B cell (primary cell): ENCODE measurements around the gene MED16. TPM values are rescaled to one million over a fixed set of nuclear protein-coding genes. Genes with fewer than 3 reads are reported as not detected.

Experiments used
- ATAC-seq: fragments of 200-7000 bp; cut with Tn5 transposase; one replicate; pipeline ENCODE4 v1.10.0; 2021; ENCODE audit warnings: low read depth, mild to moderate bottlenecking, moderate number of reproducible peaks, moderate library complexity
- CTCF ChIA-PET: fragments of 350-600 bp; sonication (Branson Sonifier 250); formaldehyde crosslinking; loops from one replicate; lab custom pipeline; 2021; ENCODE audit warnings: antibody characterized with exemption, inconsistent platforms; lab: Charles Lee
- POLR2A ChIA-PET: fragments of 350-600 bp; sonication (Branson Sonifier 250); formaldehyde crosslinking; loops from one replicate; lab custom pipeline; 2021; ENCODE audit warnings: antibody characterized with exemption; lab: Charles Lee
- DNase-seq: peaks from one replicate; pipeline ENCODE4 v3.0.0; 2013
- H2AFZ ChIP-seq: 2 replicates; pipeline ENCODE4 v1.6.1; 2012; ENCODE audit warnings: mild to moderate bottlenecking, low read depth, low read length; ENCODE audit not compliant: insufficient read depth, poor library complexity, severe bottlenecking
- H3K27ac ChIP-seq, 2 donors: 1 replicate in 1 of 2; 2 replicates in 1 of 2; pipeline ENCODE4 v1.5.1; 2012 to 2013; ENCODE audit warnings: low read length in 2 of 2, mild to moderate bottlenecking in 2 of 2, moderate library complexity in 1 of 2
- H3K27me3 ChIP-seq, 4 experiments: fragments of 200-600 bp in 1 of 4; sonication (generic) in 1 of 4; replicated peaks in 1 of 4; 1 replicate in 2 of 4; 2 replicates in 2 of 4; pipeline versions ENCODE4 v1.6.1 to v1.7.0; 2013 to 2016; ENCODE audit warnings: low read length in 3 of 4, mild to moderate bottlenecking in 2 of 4, mixed read lengths in 1 of 4, moderate library complexity in 1 of 4; ENCODE audit not compliant: insufficient read depth in 4 of 4, control insufficient read depth in 3 of 4; ENCODE audit errors: control extremely low read depth in 1 of 4
- H3K36me3 ChIP-seq, 2 experiments: replicated peaks in 1 of 2; 1 replicate in 1 of 2; 2 replicates in 1 of 2; pipeline versions ENCODE4 v1.6.1 to v1.7.1; 2013; ENCODE audit warnings: low read length in 1 of 2; ENCODE audit not compliant: insufficient read depth in 2 of 2, control insufficient read depth in 1 of 2; ENCODE audit errors: control extremely low read depth in 1 of 2, extremely low read depth in 1 of 2
- H3K4me1 ChIP-seq, 2 donors: fragments of 200-600 bp in 1 of 2; sonication (generic) in 1 of 2; 1 replicate in 1 of 2; 2 replicates in 1 of 2; pipeline versions ENCODE4 v1.5.1 to v1.6.1; 2013 to 2017; ENCODE audit warnings: low read length in 2 of 2; ENCODE audit not compliant: control insufficient read depth in 2 of 2, insufficient read depth in 2 of 2
- H3K4me2 ChIP-seq: replicated peaks from 2 replicates; pipeline ENCODE3; 2012; ENCODE audit warnings: mild to moderate bottlenecking, low read depth, low read length; ENCODE audit not compliant: poor library complexity, severe bottlenecking
- H3K4me3 ChIP-seq, 5 experiments: fragments of 200-600 bp in 1 of 5; sonication (generic) in 1 of 5; 1 replicate in 3 of 5; 2 replicates in 2 of 5; pipeline versions ENCODE4 v1.5.1 to v1.7.0; 2011 to 2016; ENCODE audit warnings: low read length in 4 of 5, mild to moderate bottlenecking in 4 of 5, low read depth in 2 of 5, control low read depth in 1 of 5, moderate library complexity in 1 of 5; ENCODE audit not compliant: insufficient read depth in 1 of 5; ENCODE audit errors: control extremely low read depth in 1 of 5, extremely low read depth in 1 of 5
- H3K79me2 ChIP-seq: fragments of 200-600 bp; sonication (generic); one replicate; pipeline ENCODE4 v1.6.0; 2016; ENCODE audit warnings: low read length; ENCODE audit not compliant: control insufficient read depth, insufficient read depth
- H3K9ac ChIP-seq: fragments of 200-600 bp; sonication (generic); 2 replicates; pipeline ENCODE4 v1.6.1; 2017; ENCODE audit warnings: mild to moderate bottlenecking, low read length, moderate library complexity
- H3K9me3 ChIP-seq, 3 donors: one replicate each; pipeline versions ENCODE4 v1.6.1 to v1.7.1; 2013; ENCODE audit warnings: low read length in 2 of 3; ENCODE audit not compliant: control insufficient read depth in 2 of 3, insufficient read depth in 1 of 3; ENCODE audit errors: control extremely low read depth in 1 of 3
- H4K20me1 ChIP-seq: 2 replicates; pipeline ENCODE4 v1.6.0; 2012; ENCODE audit warnings: mild to moderate bottlenecking, low read length; ENCODE audit not compliant: insufficient read depth, control insufficient read depth, poor library complexity, severe bottlenecking
- H3K27ac Mint-ChIP-seq: one replicate; pipeline ENCODE4 v1.8.0; 2021; ENCODE audit warnings: mixed read lengths
- H3K27me3 Mint-ChIP-seq: one replicate; pipeline ENCODE4 v1.8.0; 2021; ENCODE audit warnings: mixed read lengths
- H3K4me1 Mint-ChIP-seq: one replicate; pipeline ENCODE4 v1.8.0; 2021; ENCODE audit warnings: mixed read lengths
- H3K4me3 Mint-ChIP-seq: one replicate; pipeline ENCODE4 v1.8.0; 2021; ENCODE audit warnings: mixed read lengths
- H3K9me3 Mint-ChIP-seq: one replicate; pipeline ENCODE4 v1.8.0; 2022; ENCODE audit warnings: mixed read lengths; ENCODE audit not compliant: insufficient read depth
- EZH2 ChIP-seq: IDR thresholded peaks from 2 replicates; pipeline ENCODE4 v1.6.1; 2012; ENCODE audit warnings: borderline replicate concordance, low read depth, mild to moderate bottlenecking, moderate library complexity, low read length; ENCODE audit not compliant: insufficient read depth, poor library complexity, severe bottlenecking
- WGBS: methylation state at CpG from one replicate; pipeline ENCODE4 v1.1.5; 2013; ENCODE audit warnings: missing lambda C conversion rate; ENCODE audit not compliant: insufficient coverage; 5-methylcytosine and 5-hydroxymethylcytosine counted together
- intact Hi-C: fragments of 100-400 bp; cut with micrococcal nuclease; formaldehyde crosslinking; loops from one replicate; pipeline ENCODE4 v1.10.0; 2022
- polyA plus RNA-seq: library from polyadenylated mRNA; depleted of rRNA; stranded (reverse); fragments of >200 nt; gene quantifications from 2 replicates; pipeline ENCODE4 v1.2.3, GENCODE V29; 2012
- total RNA-seq, 2 donors: library from RNA; stranded (reverse); fragments of 120-200 nt in 1 of 2; gene quantifications; 1 replicate in 1 of 2; 2 replicates in 1 of 2; pipeline versions ENCODE4 v1.2.3 to v1.2.4, GENCODE V29; 2013 to 2022
- TF ChIP-seq, protein P1 (sequence below): fragments of 200-600 bp; IDR thresholded peaks from one replicate; pipeline ENCODE4 v1.8.0; 2022; ENCODE audit warnings: antibody characterized with exemption, mild to moderate bottlenecking

Gene MED16
- total and polyA plus RNA-seq, 2 donors (not counting 1 experiment from before 2014, with no cell fraction given), result 85.0 to 85.3 TPM

GRCh38 chr19:873084-873483 is 19.9 kb downstream of the MED16 start:
- ChIA-PET POLR2A (no interaction called here), CTCF (interaction anchor here (1.5 kb wide), 1 partner anchor 9 kb away, joined by 5 read pairs; no protein-coding TSS in a partner anchor)
- no peaks in the 10 kb centered on the region for H3K27me3 Mint-ChIP-seq
- TF ChIP-seq, protein P1, sequence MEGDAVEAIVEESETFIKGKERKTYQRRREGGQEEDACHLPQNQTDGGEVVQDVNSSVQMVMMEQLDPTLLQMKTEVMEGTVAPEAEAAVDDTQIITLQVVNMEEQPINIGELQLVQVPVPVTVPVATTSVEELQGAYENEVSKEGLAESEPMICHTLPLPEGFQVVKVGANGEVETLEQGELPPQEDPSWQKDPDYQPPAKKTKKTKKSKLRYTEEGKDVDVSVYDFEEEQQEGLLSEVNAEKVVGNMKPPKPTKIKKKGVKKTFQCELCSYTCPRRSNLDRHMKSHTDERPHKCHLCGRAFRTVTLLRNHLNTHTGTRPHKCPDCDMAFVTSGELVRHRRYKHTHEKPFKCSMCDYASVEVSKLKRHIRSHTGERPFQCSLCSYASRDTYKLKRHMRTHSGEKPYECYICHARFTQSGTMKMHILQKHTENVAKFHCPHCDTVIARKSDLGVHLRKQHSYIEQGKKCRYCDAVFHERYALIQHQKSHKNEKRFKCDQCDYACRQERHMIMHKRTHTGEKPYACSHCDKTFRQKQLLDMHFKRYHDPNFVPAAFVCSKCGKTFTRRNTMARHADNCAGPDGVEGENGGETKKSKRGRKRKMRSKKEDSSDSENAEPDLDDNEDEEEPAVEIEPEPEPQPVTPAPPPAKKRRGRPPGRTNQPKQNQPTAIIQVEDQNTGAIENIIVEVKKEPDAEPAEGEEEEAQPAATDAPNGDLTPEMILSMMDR, result no peak
- no peak for TF ChIP-seq EZH2
- no peaks in the 10 kb centered on the region for H3K27me3 ChIP-seq
- H3K27ac ChIP-seq, result no peak overlapping the region
- H3K36me3 ChIP-seq, result peaks cover 0 to 13% of the 10 kb centered on the region in 2 experiments
- peak overlapping the region; percentile 41 for H3K27ac Mint-ChIP-seq
- H3K79me2 ChIP-seq, result no peaks in the 10 kb centered on the region
- H4K20me1 ChIP-seq, result peaks cover 7% of the 10 kb centered on the region
- peak overlapping the region; percentile 72 for H3K4me2 ChIP-seq
- intact Hi-C loops, result no loop called here
- H3K4me3 ChIP-seq, result no peak overlapping the region
- no peak overlapping the region for H3K9ac ChIP-seq
- no peak overlapping the region for H3K4me3 Mint-ChIP-seq
- H3K4me1 ChIP-seq, result peaks cover 8 to 17% of the 10 kb centered on the region in 2 donors
- H2AFZ ChIP-seq, result no peak overlapping the region
- no peaks in the 10 kb centered on the region for H3K9me3 Mint-ChIP-seq
- DNase-seq (peak; percentile 83), ATAC-seq (peak; percentile 67)
- 81% methylated on average over 4 of the region's 13 CpGs for WGBS
- peaks cover 9% of the 10 kb centered on the region for H3K4me1 Mint-ChIP-seq
- peaks cover 0 to 3% (median 0%) of the 10 kb centered on the region in 3 donors for H3K9me3 ChIP-seq

DNA sequence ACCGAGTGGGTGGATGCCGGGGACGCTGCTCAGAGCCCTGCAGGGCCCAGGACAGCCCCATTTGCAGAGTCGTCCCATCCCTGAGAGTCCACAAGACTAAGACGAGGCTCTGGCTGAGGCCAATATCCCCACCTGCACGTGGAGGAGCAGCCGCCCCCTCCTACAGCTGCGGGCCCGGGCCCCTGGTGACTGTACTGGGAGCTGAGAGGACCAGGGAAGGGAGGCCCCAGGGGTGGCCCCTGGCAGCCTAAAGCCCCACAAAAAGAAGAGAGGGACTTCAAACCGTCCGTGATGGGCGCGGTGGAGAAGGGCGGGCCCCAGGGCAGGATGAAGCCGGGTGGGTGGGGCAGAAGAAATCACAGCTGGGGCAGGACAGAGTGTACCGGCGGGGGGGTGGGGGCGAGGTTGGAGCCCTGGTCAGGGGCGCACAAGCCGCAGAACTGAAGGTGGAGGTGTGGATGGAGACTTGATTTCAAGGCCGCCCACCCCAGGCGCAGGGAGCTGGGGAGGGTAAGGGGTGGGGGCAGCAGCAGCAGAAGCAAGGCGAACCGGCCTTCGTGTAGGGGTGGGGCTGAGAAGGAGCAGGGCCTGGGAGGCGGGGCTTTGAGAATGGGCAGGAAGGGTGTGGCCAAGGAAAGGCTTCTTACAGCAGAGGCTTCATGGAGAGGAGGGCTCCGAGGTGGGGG is 20.6 kb downstream of the MED16 start:
- no peaks in the 10 kb centered on the region for H3K79me2 ChIP-seq
- H3K4me1 Mint-ChIP-seq, result peaks cover 9% of the 10 kb centered on the region
- peak overlapping the region; percentile 81 for H3K27ac Mint-ChIP-seq
- peaks cover 8 to 17% of the 10 kb centered on the region in 2 donors for H3K4me1 ChIP-seq
- DNase-seq (peak; percentile 90), ATAC-seq (peak; percentile 73)
- peak overlapping the region in 3 of 5 experiments; percentile 8 to 60 (median 45) for H3K4me3 ChIP-seq
- ChIA-PET CTCF (no interaction called here), POLR2A (no interaction called here)
- H3K4me2 ChIP-seq, result peak overlapping the region; percentile 72
- peak overlapping the region; percentile 54 for H2AFZ ChIP-seq
- WGBS, result 74% methylated on average over 20 of the region's 27 CpGs
- intact Hi-C loops, result no loop called here
- peaks cover 0 to 17% of the 10 kb centered on the region in 2 experiments for H3K36me3 ChIP-seq
- TF ChIP-seq, protein P1, result no peak
- TF ChIP-seq EZH2, result no peak
- no peaks in the 10 kb centered on the region for H3K9me3 Mint-ChIP-seq
- H3K27ac ChIP-seq, result peak overlapping the region; percentile 38 to 45
- peak overlapping the region; percentile 49 for H3K9ac ChIP-seq
- H3K27me3 ChIP-seq, result no peaks in the 10 kb centered on the region
- no peaks in the 10 kb centered on the region for H3K27me3 Mint-ChIP-seq
- peak overlapping the region; percentile 45 for H3K4me3 Mint-ChIP-seq
- H3K9me3 ChIP-seq, result peaks cover 0 to 5% (median 0%) of the 10 kb centered on the region in 3 donors
- peaks cover 7% of the 10 kb centered on the region for H4K20me1 ChIP-seq
